PFSK-1 (cell line): ENCODE data around the gene CCDC92B.

ENCODE experiments used
- FOXP2 ChIP-seq: optimal IDR thresholded peaks from 2 replicates; pipeline ENCODE3; 2011; ENCODE audit warnings: borderline replicate concordance, control low read depth, inconsistent platforms; ENCODE audit not compliant: insufficient read depth; ENCODE audit errors: extremely low read length, extremely low read depth
- POLR2AphosphoS5 ChIP-seq: IDR thresholded peaks from 2 replicates; pipeline ENCODE4 v1.6.1; 2012; ENCODE audit warnings: low read depth, mild to moderate bottlenecking, control low read depth, low read length, moderate library complexity
- REST ChIP-seq, 2 experiments: IDR thresholded peaks; 2 replicates each; pipeline versions ENCODE4 v1.6.1 to v1.8.0; 2011 to 2012; ENCODE audit warnings: low read depth in 2 of 2, low read length in 2 of 2, control low read depth in 1 of 2, inconsistent platforms in 1 of 2, mild to moderate bottlenecking in 1 of 2, moderate library complexity in 1 of 2; ENCODE audit not compliant: insufficient read depth in 1 of 2
- SIN3A ChIP-seq: IDR thresholded peaks from 2 replicates; pipeline ENCODE4 v1.6.1; 2012; ENCODE audit warnings: mild to moderate bottlenecking, low read length, moderate library complexity, borderline replicate concordance; ENCODE audit not compliant: insufficient read depth
- TAF1 ChIP-seq: IDR thresholded peaks from 2 replicates; pipeline ENCODE4 v1.6.1; 2012; ENCODE audit warnings: low read length, control low read depth, borderline replicate concordance; ENCODE audit not compliant: insufficient read depth

The CCDC92B gene

DNA sequence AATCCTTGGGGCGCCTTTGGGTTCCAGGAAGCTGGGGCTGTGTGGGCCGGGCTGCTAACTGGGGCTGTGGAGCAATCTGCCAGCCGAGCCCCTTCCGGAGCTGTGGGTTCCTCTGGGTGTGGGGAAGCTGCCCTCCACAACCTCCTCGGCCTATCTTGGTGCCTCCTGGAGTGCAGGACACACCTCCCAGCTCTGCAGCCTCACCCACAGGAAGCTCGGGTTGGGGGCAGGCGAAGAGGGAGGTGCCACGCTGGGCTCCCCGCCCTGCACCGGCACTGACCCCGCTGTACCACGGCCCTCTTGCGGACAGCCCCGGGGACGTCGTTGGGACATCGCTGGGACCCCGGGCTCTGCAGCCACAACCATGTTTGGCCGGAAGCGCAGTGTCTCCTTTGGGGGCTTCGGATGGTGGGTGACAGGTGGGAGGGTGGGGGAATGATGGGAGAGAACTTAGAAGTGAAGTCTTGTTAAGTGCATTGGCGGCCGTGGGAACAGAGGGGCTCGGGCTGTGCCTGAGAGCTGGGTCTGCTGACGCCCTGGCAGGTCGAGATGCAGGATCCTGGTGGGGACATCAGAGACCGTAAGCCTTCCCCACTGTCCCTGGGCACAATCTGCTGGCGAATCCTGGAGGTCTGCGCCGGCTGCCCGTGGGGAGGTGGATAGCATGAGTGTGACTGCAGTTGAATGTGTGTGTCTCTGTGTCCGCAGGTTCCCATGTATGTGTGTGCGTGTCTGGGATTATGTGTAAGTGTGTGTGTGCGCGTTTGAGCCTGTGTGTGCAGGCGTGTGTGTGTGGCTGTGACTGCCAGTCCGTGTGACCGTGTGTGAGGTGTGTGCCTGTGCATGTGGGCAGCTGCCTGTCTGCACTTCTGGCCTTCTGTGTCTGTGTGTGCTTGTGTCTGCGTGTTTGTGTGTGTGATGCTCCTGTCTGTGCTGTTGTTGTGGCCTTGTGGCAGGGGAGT is 47.0 kb upstream of the CCDC92B start, which contains the start of gene RAP1GAP2:
TSS of gene RAP1GAP2 (plus strand) at position 275 of the 962 bp plus-strand sequence. CDS start at position 365, 90 bp downstream.
- TF ChIP-seq SIN3A (no peak), REST (IDR thresholded peaks at IDR 0.05; ENCODE audit: insufficient read depth in 1 of 2, low read depth in 2 of 2, low read length in 2 of 2) (no peak), FOXP2 (no peak), POLR2AphosphoS5 (no peak), TAF1 (no peak)

GRCh38 chr17:2795441-2796163 is 46.1 kb upstream of the CCDC92B start:
- no peak for TF ChIP-seq TAF1
- TF ChIP-seq SIN3A = no peak
- no peak for TF ChIP-seq POLR2AphosphoS5
- no peak for TF ChIP-seq FOXP2
- TF ChIP-seq REST (IDR thresholded peaks at IDR 0.05; ENCODE audit: insufficient read depth in 1 of 2, low read depth in 2 of 2, low read length in 2 of 2) = no peak

DNA sequence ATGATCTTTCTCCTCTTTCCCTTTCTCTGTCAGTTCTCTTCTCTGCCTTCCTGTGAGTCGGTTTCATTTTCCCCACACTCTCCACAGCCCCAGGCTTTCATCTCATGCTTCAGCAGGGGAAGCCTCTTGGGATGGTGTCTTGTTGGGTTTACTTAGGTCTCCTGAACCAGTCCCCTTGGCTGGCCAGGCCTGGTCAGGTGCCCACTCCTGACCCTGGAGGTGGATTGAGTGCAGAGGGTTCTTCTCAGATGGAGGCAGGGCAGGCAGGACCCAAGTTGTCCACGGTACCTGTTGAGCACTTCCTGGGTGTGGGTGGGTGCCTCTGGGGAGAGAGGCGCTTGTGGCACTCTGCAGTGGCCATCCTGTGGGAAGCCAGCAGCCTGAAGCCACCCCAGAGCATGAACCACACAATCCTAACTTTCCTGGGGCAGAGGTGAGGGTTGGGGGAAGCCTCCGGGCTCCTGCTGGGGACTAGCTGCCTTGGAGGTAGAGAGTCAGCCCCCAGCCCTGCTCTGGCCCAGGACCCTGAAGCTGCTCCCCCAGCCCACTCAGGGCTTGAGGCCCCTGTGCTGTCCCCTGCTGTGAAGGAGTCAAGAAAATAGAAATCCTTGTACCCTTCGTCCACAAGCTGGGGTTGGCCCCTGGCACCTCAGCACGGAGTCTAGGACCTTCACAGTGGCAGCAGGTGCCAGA is 44.8 kb upstream of the CCDC92B start:
- TF ChIP-seq TAF1 (no peak), FOXP2 (no peak), POLR2AphosphoS5 (no peak), REST (IDR thresholded peaks at IDR 0.05; ENCODE audit: insufficient read depth in 1 of 2, low read depth in 2 of 2, low read length in 2 of 2) (no peak), SIN3A (no peak)

DNA sequence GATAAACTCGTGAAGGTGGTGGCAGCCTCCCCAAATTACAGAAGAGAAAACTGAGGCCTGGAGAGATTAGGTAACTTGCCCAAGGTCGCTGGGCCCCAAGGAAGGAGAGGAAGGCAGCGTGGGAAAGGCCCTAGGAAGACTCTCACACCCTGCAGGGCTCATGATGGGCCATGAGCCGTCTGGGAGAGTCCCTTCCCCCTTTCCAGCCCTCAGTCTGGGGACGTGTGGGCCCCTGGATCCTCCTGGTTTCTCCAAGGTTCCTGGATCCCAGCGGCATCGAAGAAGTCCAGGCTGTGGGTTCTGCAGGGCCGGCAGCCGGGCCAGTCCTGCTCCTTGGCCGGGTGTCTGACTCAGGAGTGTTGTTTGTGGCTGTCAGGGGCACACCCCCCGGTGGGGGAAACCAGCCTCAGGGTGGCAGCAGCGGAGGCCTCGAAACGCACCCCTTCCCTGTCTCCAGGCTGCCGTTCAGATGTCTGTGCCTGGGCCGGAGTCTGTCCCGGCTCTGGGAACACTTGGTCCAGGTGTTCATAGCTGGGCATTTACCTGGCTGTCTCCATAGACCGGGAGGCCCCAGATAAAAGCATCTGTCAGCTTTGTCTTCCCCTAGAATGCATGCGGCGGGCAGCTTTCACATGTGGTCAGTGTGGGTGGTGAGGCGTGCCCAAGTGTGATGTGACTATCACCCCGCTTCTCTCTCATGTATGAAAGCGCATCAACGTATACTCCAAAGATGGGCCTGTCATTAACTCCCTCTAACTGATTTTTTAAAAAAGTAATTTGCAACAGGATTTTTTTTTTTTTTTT is 43.1 kb upstream of the CCDC92B start:
- no peak for TF ChIP-seq REST (IDR thresholded peaks at IDR 0.05; ENCODE audit: insufficient read depth in 1 of 2, low read depth in 2 of 2, low read length in 2 of 2)
- TF ChIP-seq FOXP2 = no peak
- TF ChIP-seq POLR2AphosphoS5 = no peak
- TF ChIP-seq SIN3A = no peak
- no peak for TF ChIP-seq TAF1
